Measurements from ENCODE around the gene FNDC7.
"Not testable (repeated sequence)": the region's sequence is repeated elsewhere in the genome, so short reads cannot be mapped to it uniquely, and the experiment has no call there.

The FNDC7 gene

GRCh38 chr1:108712606-108713150, at the start of gene FNDC7:
Gene FNDC7, plus strand, starts transcription at chr1:108712908. Its CDS starts 26 bp downstream, at chr1:108712934.
- peak; percentile 8 for DNase-seq (ENCODE audit: low spot score)

GRCh38 chr1:108663074-108663473, 49.6 kb upstream of the FNDC7 start:
- DNase-seq (ENCODE audit: low spot score): no peak

GRCh38 chr1:108664481-108664880, 48.2 kb upstream of the FNDC7 start:
- DNase-seq (ENCODE audit: low spot score): no peak

GRCh38 chr1:108665067-108665466, 47.6 kb upstream of the FNDC7 start:
- DNase-seq (ENCODE audit: low spot score): no peak

- DNase-seq (ENCODE audit: low spot score): no peak
These were observed 46.9 kb upstream of the FNDC7 start for GRCh38 chr1:108665771-108666170.

- DNase-seq (ENCODE audit: low spot score): not testable (repeated sequence)
These were observed 45.3 kb upstream of the FNDC7 start for GRCh38 chr1:108667422-108667821.

GRCh38 chr1:108668777-108669176, 43.9 kb upstream of the FNDC7 start:
- no peak for DNase-seq (ENCODE audit: low spot score)

GRCh38 chr1:108669679-108670078, 43.0 kb upstream of the FNDC7 start:
- no peak for DNase-seq (ENCODE audit: low spot score)

GRCh38 chr1:108670131-108670773, 42.5 kb upstream of the FNDC7 start:
- no peak for DNase-seq (ENCODE audit: low spot score)

- DNase-seq (ENCODE audit: low spot score): no peak
These were observed 41.6 kb upstream of the FNDC7 start for GRCh38 chr1:108671143-108671542.

GRCh38 chr1:108678706-108679105, 34.0 kb upstream of the FNDC7 start:
- no peak for DNase-seq (ENCODE audit: low spot score)

- no peak for DNase-seq (ENCODE audit: low spot score)
These were observed 33.0 kb upstream of the FNDC7 start for GRCh38 chr1:108679586-108680213.

GRCh38 chr1:108681701-108682100, 31.0 kb upstream of the FNDC7 start:
- DNase-seq (ENCODE audit: low spot score): not testable (repeated sequence)

- DNase-seq (ENCODE audit: low spot score): no peak
These were observed 27.2 kb upstream of the FNDC7 start for GRCh38 chr1:108685529-108685928.

- no peak for DNase-seq (ENCODE audit: low spot score)
These were observed 25.9 kb upstream of the FNDC7 start for GRCh38 chr1:108686614-108687313.

- DNase-seq (ENCODE audit: low spot score): no peak
These were observed 21.4 kb upstream of the FNDC7 start for GRCh38 chr1:108691128-108691941.

- DNase-seq (ENCODE audit: low spot score): peak; percentile 90
These were observed 20.6 kb upstream of the FNDC7 start, which contains the start of gene PRPF38B for GRCh38 chr1:108691942-108692723. Gene PRPF38B, plus strand, starts transcription at chr1:108692310. Its CDS starts 282 bp downstream, at chr1:108692592.

- peak; percentile 34 for DNase-seq (ENCODE audit: low spot score)
These were observed 19.7 kb upstream of the FNDC7 start for GRCh38 chr1:108692724-108693655.

GRCh38 chr1:108695535-108695934, 17.2 kb upstream of the FNDC7 start:
- DNase-seq (ENCODE audit: low spot score): no peak
